ENCODE data around the gene SERPINA1. TPM values are rescaled to one million over a fixed set of nuclear protein-coding genes. Genes with fewer than 3 reads are reported as not detected.
"Not testable (repeated sequence)": the region's sequence is repeated elsewhere in the genome, so short reads cannot be mapped to it uniquely, and the experiment has no call there.

The SERPINA1 gene
- total RNA-seq, 3 donors from 2014 or later (not counting 1 experiment from before 2014, with no cell fraction given): 12.7 to 65.3 (median 48.3) TPM

DNA sequence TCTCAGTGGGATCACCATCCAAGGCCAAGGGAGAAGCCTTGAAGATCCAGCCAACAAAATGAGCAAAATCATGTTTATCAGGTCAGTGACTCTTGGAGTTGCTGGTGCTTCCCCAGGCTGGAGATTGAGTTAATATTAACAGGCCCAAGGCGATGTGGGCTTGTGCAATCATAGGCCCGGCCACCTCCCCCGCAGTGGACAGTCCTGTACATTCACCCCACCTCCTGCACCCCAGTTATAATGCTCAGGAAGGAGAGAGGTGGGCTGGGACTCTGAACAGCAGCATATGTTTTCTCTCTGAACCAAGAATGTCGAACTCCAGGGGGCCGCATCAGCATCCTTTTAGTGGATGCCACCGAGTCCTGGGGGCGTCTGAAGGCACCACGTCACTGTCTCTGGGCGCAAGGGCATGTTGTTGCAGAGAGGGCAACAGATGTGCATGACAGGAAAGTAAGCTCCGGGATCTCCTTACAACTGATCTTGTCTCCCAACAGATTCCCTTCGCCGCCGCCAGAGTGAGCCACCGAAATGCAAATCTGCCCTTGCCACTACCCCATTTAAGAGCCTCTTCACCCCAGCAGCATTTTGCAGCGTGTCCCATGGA lies 33.1 kb downstream of the SERPINA1 start:
- Mint-ChIP-seq H3K27me3 (ENCODE audit: low read depth in 2 of 2) (peaks cover 15 to 31% of the 10 kb centered on the region in 2 donors), H3K9me3 (no peaks in the 10 kb centered on the region), H3K27ac (no peak overlapping the region), H3K36me3 (no peaks in the 10 kb centered on the region), H3K4me1 (no peaks in the 10 kb centered on the region), H3K4me3 (no peak overlapping the region)
- no peaks in the 10 kb centered on the region for H3K4me1 ChIP-seq (ENCODE audit: control insufficient read depth, insufficient read depth, low read length)
- H3K27me3 ChIP-seq (ENCODE audit: control insufficient read depth, insufficient read depth, low read length): peaks cover 3% of the 10 kb centered on the region
- intact Hi-C loops (cut with micrococcal nuclease): no loop called here
- H3K4me3 ChIP-seq (ENCODE audit: low read length): no peak overlapping the region
- TF ChIP-seq, protein P1, sequence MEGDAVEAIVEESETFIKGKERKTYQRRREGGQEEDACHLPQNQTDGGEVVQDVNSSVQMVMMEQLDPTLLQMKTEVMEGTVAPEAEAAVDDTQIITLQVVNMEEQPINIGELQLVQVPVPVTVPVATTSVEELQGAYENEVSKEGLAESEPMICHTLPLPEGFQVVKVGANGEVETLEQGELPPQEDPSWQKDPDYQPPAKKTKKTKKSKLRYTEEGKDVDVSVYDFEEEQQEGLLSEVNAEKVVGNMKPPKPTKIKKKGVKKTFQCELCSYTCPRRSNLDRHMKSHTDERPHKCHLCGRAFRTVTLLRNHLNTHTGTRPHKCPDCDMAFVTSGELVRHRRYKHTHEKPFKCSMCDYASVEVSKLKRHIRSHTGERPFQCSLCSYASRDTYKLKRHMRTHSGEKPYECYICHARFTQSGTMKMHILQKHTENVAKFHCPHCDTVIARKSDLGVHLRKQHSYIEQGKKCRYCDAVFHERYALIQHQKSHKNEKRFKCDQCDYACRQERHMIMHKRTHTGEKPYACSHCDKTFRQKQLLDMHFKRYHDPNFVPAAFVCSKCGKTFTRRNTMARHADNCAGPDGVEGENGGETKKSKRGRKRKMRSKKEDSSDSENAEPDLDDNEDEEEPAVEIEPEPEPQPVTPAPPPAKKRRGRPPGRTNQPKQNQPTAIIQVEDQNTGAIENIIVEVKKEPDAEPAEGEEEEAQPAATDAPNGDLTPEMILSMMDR (IDR thresholded peaks at IDR 0.05): no peak
- WGBS (ENCODE audit: insufficient coverage): 21% methylated on average over 13 of the region's 15 CpGs
- ATAC-seq (no peak), DNase-seq (no peak)
- no peaks in the 10 kb centered on the region for H3K36me3 ChIP-seq (ENCODE audit: control insufficient read depth, insufficient read depth, low read length)
- H3K9me3 ChIP-seq (ENCODE audit: control insufficient read depth, insufficient read depth, low read length): no peaks in the 10 kb centered on the region
- no peak overlapping the region for H3K27ac ChIP-seq (ENCODE audit: low read length)

DNA sequence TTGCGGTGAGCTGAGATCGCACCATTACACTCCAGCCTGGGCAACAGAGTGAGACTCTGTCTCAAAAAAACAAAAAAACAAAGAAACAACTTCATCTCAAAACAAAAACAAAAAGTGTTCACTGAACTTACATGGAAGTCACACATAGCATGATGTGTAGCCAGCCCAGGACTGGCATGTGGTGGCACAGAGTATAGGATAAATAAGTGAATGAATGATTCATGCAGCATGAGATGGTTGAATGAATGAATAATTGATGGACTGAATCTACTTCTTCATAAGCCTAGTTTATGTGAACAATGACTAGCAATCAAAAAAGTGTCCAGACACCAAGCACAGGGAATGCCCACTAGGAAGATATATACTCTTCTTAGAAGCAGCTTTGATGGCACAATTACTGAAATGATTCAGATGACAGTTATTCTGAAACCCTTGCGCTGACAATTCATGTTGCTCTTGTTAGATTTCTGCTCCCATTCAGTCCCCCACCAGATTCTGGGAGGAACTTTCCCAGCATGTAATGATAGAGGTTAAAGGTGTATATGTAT lies 33.7 kb downstream of the SERPINA1 start:
- H3K27ac ChIP-seq (ENCODE audit: low read length): no peak overlapping the region
- H3K27me3 ChIP-seq (ENCODE audit: control insufficient read depth, insufficient read depth, low read length): peaks cover 3% of the 10 kb centered on the region
- no peaks in the 10 kb centered on the region for H3K4me1 ChIP-seq (ENCODE audit: control insufficient read depth, insufficient read depth, low read length)
- H3K4me3 ChIP-seq (ENCODE audit: low read length): no peak overlapping the region
- intact Hi-C loops (cut with micrococcal nuclease): no loop called here
- Mint-ChIP-seq H3K4me1 (no peaks in the 10 kb centered on the region), H3K4me3 (no peak overlapping the region), H3K36me3 (no peaks in the 10 kb centered on the region), H3K9me3 (no peaks in the 10 kb centered on the region), H3K27me3 (ENCODE audit: low read depth in 2 of 2) (peaks cover 12 to 27% of the 10 kb centered on the region in 2 donors), H3K27ac (no peak overlapping the region)
- no peaks in the 10 kb centered on the region for H3K9me3 ChIP-seq (ENCODE audit: control insufficient read depth, insufficient read depth, low read length)
- H3K36me3 ChIP-seq (ENCODE audit: control insufficient read depth, insufficient read depth, low read length): no peaks in the 10 kb centered on the region
- TF ChIP-seq, protein P1 (IDR thresholded peaks at IDR 0.05): no peak
- ATAC-seq (no peak), DNase-seq (no peak)
- WGBS (ENCODE audit: insufficient coverage): 76% methylated on average over 3 of the region's 3 CpGs

GRCh38 chr14:94354190-94354589 lies 34.2 kb downstream of the SERPINA1 start:
- H3K27ac ChIP-seq (ENCODE audit: low read length); DNase-seq; intact Hi-C loops (cut with micrococcal nuclease): not testable (repeated sequence)

DNA sequence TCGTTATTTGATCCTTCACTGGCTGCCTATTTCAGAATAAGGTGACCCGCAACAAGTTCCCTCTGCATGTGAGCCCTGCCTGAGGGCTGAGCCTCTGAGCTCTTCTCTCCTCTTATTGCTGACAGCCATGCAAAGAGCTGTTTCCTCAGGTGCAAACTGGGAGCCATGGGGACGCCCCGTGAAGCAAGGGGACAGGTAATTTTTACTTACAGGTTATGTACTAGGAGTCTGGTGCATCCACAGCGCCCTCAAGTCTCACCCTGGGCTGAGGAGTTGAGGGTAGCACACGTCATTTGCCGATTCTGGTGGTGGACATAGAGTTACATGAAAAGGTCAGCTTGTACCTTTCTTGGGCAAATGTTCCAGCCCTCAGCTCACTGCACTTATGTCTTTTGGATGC lies 39.1 kb downstream of the SERPINA1 start:
- Histone ChIP-seq H3K27ac (ENCODE audit: low read length) (no peak overlapping the region), H3K9me3 (ENCODE audit: control insufficient read depth, insufficient read depth, low read length) (no peaks in the 10 kb centered on the region), H3K36me3 (ENCODE audit: control insufficient read depth, insufficient read depth, low read length) (no peaks in the 10 kb centered on the region), H3K4me3 (ENCODE audit: low read length) (no peak overlapping the region), H3K27me3 (ENCODE audit: control insufficient read depth, insufficient read depth, low read length) (no peaks in the 10 kb centered on the region), H3K4me1 (ENCODE audit: control insufficient read depth, insufficient read depth, low read length) (no peaks in the 10 kb centered on the region)
- ATAC-seq (no peak), DNase-seq (no peak)
- H3K4me3 Mint-ChIP-seq: no peak overlapping the region
- H3K27ac Mint-ChIP-seq: no peak overlapping the region
- no peaks in the 10 kb centered on the region for H3K4me1 Mint-ChIP-seq
- intact Hi-C loops (cut with micrococcal nuclease): no loop called here
- WGBS (ENCODE audit: insufficient coverage): 72% methylated on average over 7 of the region's 7 CpGs
- TF ChIP-seq, protein P1 (IDR thresholded peaks at IDR 0.05): no peak
- H3K9me3 Mint-ChIP-seq: no peaks in the 10 kb centered on the region
- H3K36me3 Mint-ChIP-seq: no peaks in the 10 kb centered on the region
- peaks cover 4 to 7% of the 10 kb centered on the region in 2 donors for H3K27me3 Mint-ChIP-seq (ENCODE audit: low read depth in 2 of 2)

More at GRCh38 chr14:94354190-94354589, 34.2 kb downstream of the SERPINA1 start:
- not testable (repeated sequence) for H3K27me3 ChIP-seq (ENCODE audit: control insufficient read depth, insufficient read depth, low read length); ATAC-seq; H3K36me3 ChIP-seq (ENCODE audit: control insufficient read depth, insufficient read depth, low read length); H3K4me1 ChIP-seq (ENCODE audit: control insufficient read depth, insufficient read depth, low read length); H3K4me1 Mint-ChIP-seq; H3K9me3 Mint-ChIP-seq; H3K4me3 Mint-ChIP-seq; H3K9me3 ChIP-seq (ENCODE audit: control insufficient read depth, insufficient read depth, low read length); H3K36me3 Mint-ChIP-seq; H3K27ac Mint-ChIP-seq; H3K4me3 ChIP-seq (ENCODE audit: low read length)
- H3K27me3 Mint-ChIP-seq (ENCODE audit: low read depth in 2 of 2): peaks cover 12 to 24% of the 10 kb centered on the region in 2 donors
- WGBS (ENCODE audit: insufficient coverage): 92% methylated on average over 8 of the region's 8 CpGs

All from natural killer cell (primary cell).